Stimulated activated CD8-positive, alpha-beta memory T cell treated with anti-CD3 and anti-CD28 coated beads, Interleukin-7, amount 100 ng/mL, for 48 hours (primary cell): ENCODE measurements around the gene ROPN1L.

Source experiments
- DNase-seq, 2 donors: peaks; one replicate each; pipeline ENCODE4 v3.0.0-alpha.2; 2020; ENCODE audit warnings: low read depth in 1 of 2; ENCODE audit errors: extremely low read depth in 1 of 2

The ROPN1L gene

DNA sequence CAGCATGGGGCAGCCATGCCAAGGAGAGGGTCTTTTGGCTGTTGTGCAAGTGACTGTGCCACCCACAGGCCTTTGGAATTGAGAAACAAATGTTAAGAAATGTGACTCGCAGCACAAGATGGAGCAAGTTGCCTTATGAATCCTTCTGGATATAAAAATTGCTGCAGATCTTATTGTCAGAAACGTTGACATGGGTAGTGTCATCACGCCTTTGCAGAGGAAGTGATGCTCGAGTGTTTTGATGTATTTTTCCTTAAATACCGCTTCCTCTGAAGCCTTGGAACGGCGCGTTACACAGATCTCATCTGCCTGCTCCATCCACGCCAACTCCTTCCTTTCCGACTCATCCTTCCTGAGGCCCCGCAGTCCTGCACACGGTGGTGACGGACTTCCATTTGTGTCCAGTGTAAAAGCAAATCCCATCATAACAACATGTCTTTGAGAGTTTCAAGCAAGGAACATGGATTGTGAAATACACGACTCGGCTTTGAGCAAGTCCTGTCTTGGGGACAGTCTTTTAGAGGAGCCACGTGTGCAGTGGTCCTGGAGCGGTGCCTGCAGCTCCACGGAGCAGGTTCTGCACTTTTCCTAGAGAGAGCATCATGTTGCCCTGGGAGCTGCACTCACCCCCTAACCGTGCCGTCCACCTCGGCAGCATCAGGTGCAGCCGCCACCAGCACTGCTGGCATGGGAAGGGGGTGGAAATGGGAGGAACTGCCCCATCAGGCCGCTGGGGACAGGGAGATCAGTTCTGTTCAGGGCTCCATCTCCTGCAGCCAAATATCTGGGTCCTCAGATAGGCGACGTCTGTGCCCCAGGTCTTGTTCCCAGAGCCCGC, 15.1 kb downstream of the ROPN1L start:
- no peak for DNase-seq

DNA sequence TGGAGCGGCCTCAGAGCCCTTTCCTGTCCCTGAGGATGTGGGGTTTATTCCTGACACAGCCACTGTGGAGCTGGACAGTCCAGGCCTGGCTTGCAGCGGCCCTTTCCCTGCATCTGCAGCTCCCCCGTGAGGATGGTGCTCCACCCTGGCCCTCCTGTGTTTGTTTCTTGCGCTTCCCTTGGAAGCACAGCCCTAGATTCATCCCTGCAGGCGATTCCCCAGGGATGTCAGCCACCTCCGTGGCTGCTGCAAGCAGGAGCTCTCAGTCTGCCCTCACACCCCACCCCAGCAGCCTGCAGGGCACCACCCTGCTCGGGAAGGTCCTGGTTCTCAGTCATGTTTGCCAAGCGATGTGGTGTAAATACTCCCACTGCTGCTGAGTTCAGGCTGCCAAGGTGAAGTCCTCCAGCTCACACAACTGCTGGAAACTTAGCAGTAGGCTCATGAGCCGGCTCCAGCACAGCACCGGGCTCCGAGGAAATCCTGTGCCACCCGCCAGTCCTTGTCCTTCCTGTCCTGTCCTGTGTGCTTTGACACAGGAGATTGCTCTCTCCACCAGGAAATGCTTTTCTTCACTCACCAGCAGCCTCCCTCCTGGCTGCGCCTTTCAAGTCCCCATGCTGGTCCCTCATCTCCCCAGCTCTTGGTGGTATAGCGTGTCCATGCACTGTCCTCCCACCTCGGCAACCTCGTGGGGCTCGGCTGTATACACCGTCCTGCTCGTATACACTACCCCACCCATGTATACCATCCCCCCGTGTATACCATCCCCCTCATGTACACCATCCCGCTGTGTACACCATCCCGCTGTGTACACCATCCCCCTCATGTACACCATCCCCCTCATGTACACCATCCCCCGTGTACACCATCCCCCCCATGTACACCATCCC, 16.2 kb downstream of the ROPN1L start:
- DNase-seq: no peak

DNA sequence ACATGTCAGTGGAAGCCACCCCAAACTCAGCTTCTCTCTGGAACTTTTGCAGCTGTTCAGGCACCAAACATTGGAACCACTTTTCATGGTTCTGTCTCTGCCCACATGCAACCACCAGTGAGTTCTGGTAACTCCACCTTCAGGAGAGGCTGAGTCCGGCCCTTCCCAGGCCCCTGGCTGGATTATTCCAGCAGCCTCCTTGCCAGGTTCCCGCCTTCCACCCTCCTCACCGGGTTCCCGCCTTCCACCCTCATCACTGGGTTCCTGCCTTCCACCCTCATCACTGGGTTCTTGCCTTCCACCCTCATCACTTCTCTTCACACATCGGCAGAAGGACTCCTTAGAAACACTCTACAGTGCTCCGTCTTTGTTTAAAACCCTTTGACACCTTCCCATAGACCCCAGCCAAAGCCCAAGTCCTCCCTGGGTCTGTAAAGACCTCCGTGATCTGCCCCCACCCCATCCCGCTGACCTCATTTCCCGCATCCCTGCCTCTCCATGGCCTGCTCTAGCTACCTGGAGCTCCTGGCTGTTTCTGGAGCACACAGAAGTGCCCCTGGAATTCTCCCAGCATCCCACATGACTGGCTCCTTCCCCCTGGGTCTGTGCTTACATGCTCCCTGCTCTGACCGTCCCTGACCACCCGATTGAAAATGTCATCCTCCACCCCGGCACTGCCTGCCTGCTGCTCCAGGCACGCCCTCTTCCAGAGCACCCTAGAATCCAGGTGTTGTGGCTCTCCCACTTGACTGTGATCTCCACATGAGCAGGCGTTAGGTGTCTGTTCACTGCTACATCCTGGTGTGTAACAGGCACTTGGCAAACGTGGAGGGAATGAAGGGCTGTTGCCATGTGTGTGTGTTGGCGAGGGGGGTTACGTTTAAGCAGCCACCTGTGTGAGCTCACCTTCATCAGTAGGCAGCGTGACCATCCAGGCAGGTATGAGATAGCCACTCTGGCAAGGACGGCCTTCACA, 17.7 kb downstream of the ROPN1L start:
- no peak for DNase-seq

DNA sequence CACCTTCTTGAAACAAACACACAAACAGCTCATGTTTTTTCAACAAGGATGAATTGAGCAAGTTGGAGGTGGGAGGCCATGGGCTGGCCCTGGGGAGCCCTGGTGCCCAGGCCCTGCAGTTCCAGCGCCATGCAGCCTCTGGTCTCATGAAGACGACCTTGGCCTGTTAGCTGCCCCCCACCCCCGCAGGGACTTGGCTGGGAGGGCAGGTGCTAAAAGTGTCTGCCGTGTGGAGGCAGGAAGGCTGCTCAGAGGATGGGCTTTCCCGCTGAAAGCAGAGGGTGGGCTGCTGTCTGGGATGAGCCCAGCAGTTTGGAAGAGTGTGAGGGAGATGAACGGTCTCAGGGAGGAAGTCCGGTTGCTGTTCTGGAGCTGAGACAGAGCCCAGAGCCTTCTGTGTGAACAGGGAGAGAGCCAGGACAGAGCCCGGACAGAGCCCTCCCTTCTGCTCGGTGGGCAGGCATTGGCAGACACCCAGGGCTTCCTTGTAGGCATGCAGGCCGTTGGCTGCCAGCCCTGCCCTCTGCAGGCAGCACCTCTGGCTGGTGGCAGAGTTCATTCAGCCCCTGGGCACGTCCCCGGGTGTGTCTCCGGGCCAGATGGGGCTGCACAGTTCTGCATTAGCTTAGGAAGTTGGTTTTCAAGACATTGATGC, 18.7 kb downstream of the ROPN1L start:
- DNase-seq: no peak

DNA sequence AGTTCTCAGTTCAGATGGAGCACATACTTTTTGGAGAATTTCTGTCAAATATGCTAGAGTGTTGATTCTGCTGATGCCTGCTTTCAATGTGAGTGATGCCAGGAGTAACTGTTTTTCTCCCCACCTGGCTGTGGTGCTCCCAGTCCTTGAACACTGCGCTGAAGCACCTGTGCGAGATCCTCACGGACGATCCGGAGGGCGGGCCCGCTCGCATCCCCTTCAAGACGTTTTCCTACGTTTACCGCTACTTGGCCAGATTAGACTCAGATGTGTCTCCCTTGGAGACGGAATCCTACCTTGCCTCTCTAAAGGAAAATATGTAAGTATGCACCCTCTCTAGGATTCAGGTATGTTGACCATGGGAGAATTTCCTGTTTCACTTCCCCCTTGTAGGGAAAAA, 19.4 kb downstream of the ROPN1L start:
- DNase-seq: no peak

DNA sequence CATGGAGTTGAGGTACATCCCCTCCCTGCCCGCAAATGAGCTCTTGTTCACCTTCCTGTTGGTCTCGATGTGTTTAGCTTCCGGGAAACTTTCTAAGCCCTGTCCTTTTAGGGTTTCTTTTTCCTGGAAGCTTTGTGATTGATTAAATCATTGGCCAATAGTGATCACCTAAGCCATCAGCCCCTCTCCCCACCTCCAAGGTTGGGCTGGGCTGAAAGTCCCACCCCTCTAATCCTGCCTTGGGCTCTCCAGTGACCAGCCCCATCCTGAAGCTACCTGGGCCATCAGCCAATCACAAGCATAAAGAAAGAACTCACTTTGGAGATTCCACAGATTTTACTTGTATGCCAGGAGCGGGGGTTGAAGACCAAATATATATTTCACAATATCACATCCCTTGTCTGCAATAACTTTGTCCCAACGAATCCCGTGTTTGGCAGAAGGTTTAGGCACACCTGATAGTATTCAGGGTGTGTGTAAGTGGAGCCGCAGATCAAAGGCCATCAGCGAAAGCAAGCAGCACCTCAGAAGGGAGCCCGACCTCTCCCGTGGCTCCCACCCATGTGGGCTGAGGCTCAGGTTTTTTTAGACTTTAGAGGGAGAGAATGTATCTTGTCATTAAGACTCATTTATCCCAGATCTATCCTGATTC, 20.4 kb downstream of the ROPN1L start:
- DNase-seq: no peak

DNA sequence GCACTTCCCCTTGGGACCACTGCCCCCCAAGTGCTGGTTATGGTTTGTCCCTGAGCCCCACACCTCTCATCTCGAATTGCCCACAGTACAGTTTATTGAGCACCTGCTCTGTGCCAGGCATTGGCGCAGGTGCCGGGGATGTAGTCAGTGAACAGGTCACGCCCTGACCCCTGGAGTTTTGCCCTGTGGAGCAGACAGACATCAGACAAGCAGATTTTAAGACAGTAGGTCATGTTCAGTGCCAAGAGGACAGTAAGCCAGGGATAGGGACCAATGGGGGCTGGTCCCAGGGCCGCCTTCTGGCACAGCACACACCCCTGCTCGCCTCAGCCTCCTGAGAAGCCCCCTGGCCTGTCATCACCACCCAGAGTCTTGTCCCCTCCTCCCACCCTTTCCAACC, 21.9 kb downstream of the ROPN1L start:
- DNase-seq: no peak

DNA sequence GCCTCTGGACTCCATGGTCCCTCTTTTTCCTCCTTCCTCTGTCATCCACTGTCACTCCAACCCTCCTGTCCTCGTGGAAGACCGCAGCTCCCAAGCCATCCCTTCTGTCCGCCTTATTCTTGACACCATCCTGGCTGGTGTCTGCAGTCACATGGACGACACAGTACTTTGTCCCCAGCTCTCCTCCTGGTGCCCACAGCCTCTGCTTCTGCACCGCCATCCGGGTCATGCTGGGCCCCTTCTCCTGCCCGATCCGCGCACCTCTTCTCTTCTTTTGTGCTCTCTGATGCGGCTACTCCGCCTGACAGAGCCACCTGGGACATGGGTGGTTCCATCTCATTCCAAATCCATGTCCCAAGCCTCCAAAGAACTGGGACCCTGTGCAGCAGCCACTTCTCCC, 22.5 kb downstream of the ROPN1L start:
- DNase-seq: no peak

DNA sequence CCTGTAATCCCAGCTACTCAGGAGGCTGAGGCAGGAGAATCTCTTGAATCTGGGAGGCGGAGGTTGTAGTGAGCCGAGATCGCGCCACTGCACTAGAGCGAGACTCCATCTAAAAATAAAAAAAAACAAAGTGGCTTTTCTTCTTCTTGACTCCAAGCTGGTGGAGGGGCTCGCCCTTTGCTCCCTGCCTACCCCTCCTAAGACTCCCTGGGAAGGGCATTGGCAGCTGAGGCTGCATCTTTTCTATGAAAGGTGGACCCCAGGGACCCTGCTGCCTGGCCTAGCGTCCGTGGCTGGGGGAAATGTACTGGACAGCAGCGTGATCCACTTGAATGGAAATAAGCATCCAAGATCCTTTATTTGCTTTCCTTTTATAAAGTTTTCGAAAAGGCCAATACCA, 24.0 kb downstream of the ROPN1L start:
- no peak for DNase-seq

DNA sequence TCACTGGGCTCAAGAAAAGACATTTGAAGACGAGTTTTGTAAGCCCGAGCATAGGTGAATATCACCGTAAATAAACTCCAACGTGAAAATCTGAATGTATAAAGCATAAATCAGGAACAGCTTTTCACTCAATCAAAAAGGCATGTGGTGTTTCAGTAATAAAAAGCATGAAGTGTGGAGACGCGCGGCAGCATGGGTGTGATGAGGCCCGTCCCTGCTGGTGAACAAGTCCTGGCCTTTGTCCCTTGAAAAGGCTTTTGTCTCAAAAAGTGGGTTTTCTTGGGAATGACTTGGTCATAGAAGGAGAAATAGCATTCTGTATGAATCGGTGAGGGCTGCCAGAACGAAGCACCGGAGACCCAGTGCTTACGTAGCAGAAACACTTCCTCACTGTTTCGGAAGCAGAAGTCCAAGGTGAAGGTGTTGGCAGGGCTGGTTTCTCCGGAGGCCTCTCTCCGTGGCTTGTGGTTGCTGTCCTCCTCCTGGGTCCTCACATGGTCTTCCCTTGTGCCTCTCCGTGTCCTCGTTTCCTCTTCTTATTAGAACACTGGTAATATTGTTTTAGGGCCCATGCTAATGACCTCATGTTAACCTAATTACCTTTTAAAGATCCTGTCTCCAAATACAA, 24.9 kb downstream of the ROPN1L start:
- DNase-seq: no peak

DNA sequence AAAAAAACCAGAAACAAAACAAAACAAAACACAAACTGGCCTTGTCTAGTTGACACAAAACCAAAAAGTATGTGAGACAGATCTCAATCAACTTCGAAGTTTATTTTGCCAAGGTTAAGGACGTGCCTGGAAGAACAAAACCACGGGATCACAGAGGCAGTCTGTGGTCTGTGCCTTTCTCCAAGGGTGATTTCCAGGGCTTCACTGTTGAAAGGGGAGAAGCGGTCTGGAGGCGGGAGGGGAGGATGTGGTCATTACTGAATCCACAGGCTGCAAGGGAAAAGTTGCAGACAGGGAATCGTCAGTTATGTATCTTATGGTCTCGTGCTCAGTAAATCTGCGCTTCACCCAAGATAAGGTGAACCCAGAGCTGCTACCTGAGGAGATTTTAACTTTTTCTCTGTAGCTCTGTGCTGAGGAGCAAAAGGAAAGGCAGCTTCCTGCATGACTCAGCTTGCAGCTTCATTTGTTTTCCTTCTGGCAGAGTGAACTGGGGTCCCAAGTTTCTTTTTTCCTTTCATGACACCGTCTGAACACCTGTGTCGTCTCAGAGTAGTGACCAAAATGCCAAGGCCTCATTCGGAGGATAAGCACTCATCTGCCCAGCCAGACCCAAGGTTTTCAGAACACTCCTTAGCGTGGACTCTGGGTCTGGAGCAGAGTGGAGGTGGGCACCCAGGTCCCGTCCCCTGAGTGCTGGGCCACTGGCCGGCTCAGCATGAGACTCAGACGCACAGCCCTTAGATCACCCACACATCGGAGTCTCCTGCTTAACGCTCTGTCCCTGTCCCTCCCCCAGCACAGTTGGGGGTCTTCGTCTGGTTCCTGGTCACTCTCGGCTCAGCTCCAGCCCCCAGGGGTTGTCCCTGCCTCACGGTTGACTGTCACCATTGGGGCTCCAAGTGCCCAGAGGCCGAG, 25.9 kb downstream of the ROPN1L start:
- DNase-seq: no peak

DNA sequence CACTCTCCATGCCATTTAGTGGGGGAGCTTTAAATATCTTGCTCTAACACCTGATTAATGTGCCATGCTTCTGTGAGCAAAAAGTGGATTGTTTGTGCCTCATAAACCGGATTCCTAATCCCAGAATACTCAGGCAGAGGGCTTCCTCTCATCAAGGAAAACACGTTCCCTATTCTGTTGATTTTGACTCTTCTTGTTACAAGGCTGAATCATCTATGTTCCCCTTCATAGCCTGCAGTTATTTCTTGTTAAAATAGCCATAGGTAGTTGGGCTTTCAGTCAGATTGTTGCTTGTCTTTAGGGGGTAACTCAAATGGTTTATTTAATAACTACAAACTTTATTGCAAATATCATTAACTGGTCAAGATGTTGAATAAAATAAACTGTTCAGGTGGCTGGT, 26.6 kb downstream of the ROPN1L start:
- DNase-seq: no peak

DNA sequence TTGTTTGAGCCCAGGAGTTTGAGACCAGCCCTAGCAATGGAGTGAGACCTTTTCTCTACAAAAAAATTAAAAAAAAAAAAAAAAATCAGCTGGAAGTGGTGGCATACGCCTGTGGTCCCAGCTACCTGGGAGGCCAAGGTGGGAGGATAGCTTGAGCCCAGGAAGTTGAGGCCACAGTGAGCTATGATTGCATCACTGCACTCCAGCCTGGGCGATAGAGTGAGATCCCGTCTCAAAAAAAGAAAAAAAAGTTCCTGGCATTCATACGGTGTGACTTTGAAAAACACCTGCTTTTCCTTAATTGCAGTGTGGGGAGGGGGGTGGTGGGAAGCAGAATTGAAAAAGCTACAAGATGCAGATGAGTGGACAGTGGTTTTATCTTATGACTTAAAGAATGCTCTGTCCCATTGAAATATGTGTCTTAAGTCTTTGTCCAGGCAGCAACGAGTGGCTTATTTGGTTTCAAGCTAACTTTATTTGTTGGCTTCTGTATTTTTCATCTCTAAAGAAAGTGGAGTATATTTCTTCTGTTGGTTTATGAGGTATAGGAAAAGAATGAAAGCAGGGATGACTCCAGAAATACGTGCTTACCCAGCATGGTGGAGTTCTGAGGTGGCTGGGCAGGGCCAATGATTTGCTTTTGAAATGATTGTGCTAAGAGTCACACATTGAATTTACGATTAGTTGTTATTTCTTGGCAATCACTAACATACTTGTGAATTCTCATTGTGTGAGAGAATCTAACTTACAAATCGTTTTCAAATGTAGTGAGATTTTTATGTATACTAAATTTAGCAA, 27.8 kb downstream of the ROPN1L start:
- DNase-seq: no peak

DNA sequence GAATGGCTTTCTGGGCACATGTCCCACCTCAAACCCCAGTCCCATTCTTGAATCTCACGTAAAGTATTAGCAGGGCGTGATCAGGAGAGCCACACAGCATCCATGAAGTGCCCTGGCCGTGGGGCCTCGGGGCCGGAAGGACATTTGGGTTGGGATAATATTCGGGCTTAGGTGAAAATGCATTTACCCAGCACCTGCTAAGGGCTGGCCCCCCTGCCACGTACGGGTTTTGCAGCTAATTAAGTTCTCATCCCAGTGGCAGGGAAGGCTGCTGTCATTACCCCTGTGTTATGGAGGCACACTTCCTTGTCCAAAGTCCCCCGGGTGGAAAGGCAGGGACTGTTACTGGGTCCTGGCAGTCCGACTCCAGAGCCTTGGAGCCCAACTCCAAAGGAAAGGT, 29.0 kb downstream of the ROPN1L start:
- DNase-seq: no peak

DNA sequence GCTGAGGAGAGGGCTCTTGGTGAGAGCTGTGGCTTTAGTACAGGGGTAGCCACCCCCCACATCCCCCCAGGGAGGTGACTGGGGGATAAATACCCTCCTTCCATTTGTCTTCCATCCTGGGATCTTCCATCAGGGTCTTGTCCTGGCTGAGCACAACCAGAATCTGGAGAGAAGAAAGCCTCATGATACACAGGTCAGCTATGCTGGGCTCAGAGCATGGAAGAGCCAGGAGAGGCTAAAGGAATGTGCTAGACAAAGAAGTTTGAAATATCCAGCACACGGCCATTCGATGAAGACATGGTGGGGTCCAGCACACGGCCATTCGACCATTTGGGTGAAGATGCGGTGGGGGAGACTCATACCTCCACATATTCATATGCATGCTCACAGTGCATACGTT, 30.0 kb downstream of the ROPN1L start:
- no peak for DNase-seq

DNA sequence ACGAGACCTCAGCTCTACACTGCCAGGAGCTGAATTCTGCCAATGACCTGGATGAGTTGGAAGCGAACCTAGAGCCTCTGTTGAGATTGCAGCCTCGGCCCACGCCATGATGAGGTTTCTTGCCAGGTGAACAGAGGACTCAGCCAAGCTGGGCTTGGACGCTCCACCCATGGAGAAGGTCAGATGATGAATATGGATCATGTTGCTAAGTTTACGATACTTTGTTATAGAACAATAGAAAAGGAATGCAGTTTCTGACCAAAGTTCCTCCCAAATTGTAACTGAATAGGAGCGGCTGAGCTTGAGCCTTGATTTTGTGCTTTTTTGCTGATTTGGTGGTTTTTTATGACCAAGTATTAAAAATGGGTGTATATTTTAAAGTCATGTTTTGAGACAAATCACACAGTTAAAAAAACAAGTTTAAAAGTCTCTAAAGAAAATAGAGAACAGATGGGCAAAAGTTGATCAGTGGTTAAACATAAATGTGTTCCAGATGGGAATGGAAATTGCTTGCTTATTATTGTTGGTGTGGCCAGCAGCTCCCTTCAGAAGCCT, 32.9 kb downstream of the ROPN1L start:
- DNase-seq: no peak

DNA sequence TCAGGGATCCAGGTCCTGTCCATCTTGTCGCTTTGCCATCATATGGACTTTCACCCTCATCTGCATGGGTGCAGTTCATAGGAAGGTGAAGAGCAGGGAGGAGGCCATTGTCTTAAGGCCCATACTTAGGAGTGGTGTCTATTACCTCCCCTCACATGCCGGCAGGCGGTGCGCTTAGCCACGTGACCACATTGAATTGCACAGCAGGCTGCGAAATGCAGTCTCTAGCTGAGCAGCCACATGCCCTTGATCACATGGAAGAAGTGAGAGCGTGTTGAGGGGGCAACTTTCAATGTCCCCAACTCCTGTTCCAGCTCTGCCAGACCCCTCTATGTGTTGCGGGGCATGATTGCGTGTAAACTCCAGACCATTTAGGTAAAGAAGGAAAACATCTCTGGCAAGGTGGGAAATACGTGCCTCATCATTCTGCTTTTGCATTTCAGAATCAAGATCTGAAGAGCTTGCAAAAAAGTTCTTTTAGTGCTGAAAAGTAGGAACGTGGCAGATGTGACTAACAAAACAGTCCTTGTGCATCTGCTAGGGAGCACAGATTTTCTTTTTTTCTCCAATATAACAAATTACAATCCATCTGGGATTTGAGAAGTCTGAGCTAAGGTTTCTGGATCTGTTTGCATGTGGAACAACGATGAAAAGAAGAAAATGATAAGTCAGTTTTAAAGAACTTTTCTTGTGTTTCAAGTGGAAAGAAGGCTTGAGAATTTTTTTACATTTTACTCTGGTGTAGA, 34.4 kb downstream of the ROPN1L start:
- DNase-seq: no peak
